Activated T-cell treated with anti-CD3 and anti-CD28 coated beads for 4 hours (primary cell): ENCODE measurements around the gene PPWD1.
"Not testable (repeated sequence)": the region's sequence is repeated elsewhere in the genome, so short reads cannot be mapped to it uniquely, and the experiment has no call there.

Experiments
- DNase-seq: peaks from one replicate; pipeline ENCODE4 v3.0.0-alpha.2; 2020

PPWD1 gene

DNA sequence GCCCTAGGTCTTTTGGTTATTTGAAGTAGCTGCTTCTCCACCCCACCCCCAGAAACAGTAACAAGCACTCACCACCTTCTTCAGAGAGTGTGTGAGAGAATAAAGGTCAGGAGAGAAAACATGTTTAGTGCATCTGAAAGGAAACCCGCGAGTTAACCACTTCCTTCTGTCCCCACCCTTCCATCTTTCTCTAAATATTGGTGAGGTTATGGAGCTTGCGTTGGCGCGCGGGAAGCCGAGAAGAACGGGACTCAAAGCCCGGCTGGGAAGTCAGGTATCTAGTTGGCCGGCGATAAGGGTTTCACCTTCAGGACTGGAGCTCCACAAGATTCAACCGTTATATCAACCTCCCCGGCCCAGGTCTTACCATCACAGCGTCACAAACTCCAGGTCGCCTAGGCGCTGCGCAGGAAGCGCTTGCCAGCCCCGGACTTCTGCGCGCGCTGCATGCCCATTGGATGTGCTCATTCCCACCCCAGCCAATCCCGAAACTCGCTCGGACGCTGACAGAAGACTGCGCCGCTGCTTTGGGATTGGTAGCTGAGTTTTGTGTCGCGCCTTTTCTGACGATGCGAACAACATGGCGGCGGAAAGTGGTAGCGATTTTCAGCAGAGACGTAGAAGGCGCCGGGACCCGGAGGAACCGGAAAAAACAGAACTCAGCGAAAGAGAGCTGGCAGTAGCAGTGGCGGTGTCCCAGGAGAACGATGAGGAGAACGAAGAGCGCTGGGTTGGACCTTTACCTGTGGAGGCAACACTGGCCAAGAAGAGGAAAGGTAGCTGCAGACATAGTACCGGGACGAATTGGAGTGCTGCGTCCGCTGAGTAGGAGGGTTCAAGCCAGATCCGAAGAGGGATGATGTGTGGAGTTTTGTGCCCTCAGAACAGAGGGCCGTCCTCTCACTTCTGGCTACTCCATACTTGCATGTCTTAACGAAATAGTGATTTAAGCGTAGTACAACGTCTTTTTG, at the start of gene PPWD1, which contains the start of gene CENPK:
TSS of gene PPWD1 (plus strand) at position 566 of the 971 bp plus-strand sequence. CDS start at position 581, 15 bp downstream.
TSS of gene CENPK (minus strand) at position 438 of the 971 bp plus-strand sequence. CDS start 8,261 bp downstream, outside the sequence.
- peak; percentile 90 for DNase-seq

GRCh38 chr5:65525726-65526125, 37.4 kb upstream of the PPWD1 start:
- DNase-seq: no peak

- no peak for DNase-seq
These were observed 32.2 kb upstream of the PPWD1 start for GRCh38 chr5:65530904-65531303.

- no peak for DNase-seq
These were observed 27.5 kb upstream of the PPWD1 start for GRCh38 chr5:65535529-65535987.

DNA sequence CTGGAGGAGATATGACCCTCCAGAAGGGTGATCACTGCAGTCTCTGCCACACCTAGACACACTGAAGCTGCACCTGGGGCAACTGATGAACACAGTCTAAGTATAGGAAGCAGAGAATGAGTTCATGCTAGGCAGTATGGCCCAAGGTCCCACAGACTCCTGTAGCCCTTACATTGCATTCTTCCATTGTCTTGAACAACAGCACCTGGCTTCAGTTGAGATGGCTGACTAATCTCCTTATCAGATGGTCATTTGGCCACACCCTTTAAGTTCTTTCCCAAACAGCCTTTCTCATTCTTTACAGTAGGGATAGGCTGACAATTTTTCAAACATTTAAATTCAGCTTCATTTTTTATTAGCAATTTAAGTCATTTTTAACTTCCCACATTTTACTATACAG, 23.3 kb upstream of the PPWD1 start:
- DNase-seq: no peak

DNA sequence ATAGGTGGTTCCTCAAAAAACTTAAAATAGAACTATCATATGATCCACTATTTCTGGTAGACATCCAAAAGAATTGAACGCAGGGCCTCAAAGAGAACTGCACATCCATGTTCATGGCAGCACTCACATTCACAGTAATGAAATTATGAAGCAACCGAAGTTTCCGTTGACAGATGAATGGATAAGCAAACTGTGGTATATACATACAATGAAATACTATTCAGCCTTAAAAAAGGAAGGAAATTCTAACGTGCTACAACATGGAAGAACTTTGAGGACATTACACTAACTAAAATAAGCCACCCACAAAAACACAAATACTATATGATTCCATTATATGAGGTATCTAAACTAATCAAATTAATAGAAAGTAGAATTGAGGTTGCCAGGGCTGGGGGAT, 18.6 kb upstream of the PPWD1 start:
- no peak for DNase-seq

- DNase-seq: no peak
These were observed 17.0 kb upstream of the PPWD1 start for GRCh38 chr5:65546141-65546540.

- DNase-seq: no peak
These were observed 14.8 kb upstream of the PPWD1 start for GRCh38 chr5:65548281-65548680.

DNA sequence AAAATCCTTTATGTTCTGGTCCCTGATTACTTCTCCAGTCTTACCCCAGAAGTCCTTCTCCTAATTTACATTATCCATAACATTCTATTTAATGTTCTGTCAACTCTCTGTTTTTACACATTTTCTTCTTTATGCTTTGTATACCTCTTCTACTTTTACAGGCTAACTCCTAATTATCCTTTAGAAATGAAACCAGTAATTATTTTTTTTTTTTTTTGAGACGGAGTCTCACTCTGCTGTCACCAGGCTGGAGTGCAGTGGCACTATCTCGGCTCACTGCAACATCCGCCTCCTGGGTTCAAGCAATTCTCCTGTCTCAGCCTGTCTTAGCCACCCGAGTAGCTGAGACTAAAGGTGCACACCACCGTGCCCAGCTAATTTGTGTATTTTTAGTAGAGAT, 9.2 kb upstream of the PPWD1 start:
- no peak for DNase-seq

- DNase-seq: no peak
These were observed 7.8 kb upstream of the PPWD1 start for GRCh38 chr5:65555287-65555686.

- DNase-seq: no peak
These were observed 6.9 kb upstream of the PPWD1 start for GRCh38 chr5:65556181-65556580.

GRCh38 chr5:65556718-65557117, 6.4 kb upstream of the PPWD1 start:
- DNase-seq: no peak

GRCh38 chr5:65563777-65564176, 681 bp downstream of the PPWD1 start:
- no peak for DNase-seq

DNA sequence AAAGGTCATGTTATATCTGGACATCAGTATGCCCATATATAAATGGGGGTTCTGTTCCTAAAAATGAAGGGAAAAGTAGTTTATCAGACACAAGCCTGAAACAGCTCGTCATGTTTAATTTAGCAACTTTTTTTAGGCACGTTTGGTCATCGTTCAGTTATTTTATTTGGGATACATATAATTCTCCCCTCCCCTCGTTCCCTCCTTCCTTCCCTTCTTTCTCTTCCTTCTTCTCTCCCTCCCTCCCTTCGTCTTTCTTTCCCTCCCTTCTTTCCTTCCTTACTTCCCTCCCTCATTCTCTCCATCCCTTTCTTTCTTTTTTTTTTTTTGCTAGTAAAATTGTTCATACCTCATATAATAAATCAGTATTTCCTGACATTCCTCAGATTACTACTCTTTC, 3.4 kb downstream of the PPWD1 start:
- DNase-seq: no peak

- no peak for DNase-seq
These were observed 7.6 kb downstream of the PPWD1 start for GRCh38 chr5:65570598-65571226.

- DNase-seq: no peak
These were observed 14.0 kb downstream of the PPWD1 start for GRCh38 chr5:65577141-65577540.

GRCh38 chr5:65588694-65589093, 25.6 kb downstream of the PPWD1 start:
- no peak for DNase-seq

GRCh38 chr5:65601761-65602160, 38.7 kb downstream of the PPWD1 start:
- not testable (repeated sequence) for DNase-seq

GRCh38 chr5:65611524-65611923, 48.4 kb downstream of the PPWD1 start:
- DNase-seq: no peak

- no peak for DNase-seq
These were observed 49.3 kb downstream of the PPWD1 start for GRCh38 chr5:65612298-65612907.

- no peak for DNase-seq
These were observed 56.9 kb downstream of the PPWD1 start for GRCh38 chr5:65620021-65620420.

DNA sequence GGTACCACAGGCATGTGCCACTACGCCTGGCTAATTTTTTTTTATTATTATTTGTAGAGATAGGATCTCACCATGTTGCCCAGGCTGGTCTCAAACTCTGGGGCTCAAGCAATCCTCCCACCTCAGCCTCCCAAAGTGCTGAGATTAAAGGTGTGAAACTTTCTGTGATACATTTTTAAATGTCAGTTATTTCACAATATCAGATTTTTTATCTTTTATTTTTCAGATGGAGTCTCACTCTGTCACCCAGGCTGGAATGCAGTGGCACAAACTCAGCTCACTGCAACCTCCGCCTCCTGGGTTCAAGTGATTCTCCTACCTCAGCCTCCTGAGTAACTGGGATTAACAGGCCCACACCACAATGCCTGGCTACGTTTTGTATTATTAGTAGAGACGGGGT, 58.9 kb downstream of the PPWD1 start:
- not testable (repeated sequence) for DNase-seq

DNA sequence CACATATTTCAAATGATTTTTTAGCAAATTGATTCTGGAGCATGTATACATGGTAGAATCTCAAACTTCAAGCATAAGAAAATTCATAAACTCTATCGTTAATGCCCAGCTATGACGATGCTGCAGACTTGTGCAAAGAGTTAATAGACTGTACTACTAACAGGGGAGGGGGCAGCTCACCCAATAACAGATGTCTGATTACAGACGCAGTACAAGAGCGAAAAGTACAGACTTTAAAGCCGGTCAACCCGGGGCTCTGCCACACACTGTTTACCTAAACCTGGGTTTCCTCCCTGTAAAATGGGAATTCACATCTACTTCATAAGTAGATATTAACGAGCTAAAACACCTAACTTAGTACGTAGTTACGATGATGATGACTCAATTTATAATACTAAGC, 60.4 kb downstream of the PPWD1 start:
- no peak for DNase-seq
